DOHH2 (cell line): ENCODE results near the gene MMAB.

Experiments used
- H3F3A ChIP-seq: fragments of 200-600 bp; sonication (generic), shearing (Covaris generic); 2 replicates; pipeline ENCODE4 v1.6.0; 2016; ENCODE audit warnings: antibody characterized with exemption, mild to moderate bottlenecking; ENCODE audit not compliant: control insufficient read depth, insufficient read depth
- H3K27ac ChIP-seq: fragments of 200-600 bp; sonication (generic); 2 replicates; pipeline ENCODE4 v1.5.1; 2014; ENCODE audit warnings: low read depth, mild to moderate bottlenecking, low read length, moderate library complexity
- H3K27me3 ChIP-seq: fragments of 200-600 bp; sonication (generic); 2 replicates; pipeline ENCODE4 v1.6.1; 2014; ENCODE audit warnings: mild to moderate bottlenecking, low read length, mixed read lengths; ENCODE audit not compliant: control insufficient read depth
- H3K36me3 ChIP-seq: fragments of 200-600 bp; sonication (generic); 2 replicates; pipeline ENCODE4 v1.6.1; 2014; ENCODE audit warnings: mild to moderate bottlenecking, low read length, moderate library complexity, mixed read lengths; ENCODE audit not compliant: control insufficient read depth
- H3K4me1 ChIP-seq: fragments of 200-600 bp; sonication (generic); 2 replicates; pipeline ENCODE4 v1.6.1; 2014; ENCODE audit warnings: mild to moderate bottlenecking, low read length, mixed read lengths; ENCODE audit not compliant: control insufficient read depth
- H3K4me2 ChIP-seq: fragments of 200-600 bp; sonication (generic); 2 replicates; pipeline ENCODE4 v1.6.0; 2014; ENCODE audit warnings: mild to moderate bottlenecking, low read length, moderate library complexity
- H3K4me3 ChIP-seq: fragments of 200-600 bp; sonication (generic); 2 replicates; pipeline ENCODE4 v1.5.1; 2014; ENCODE audit warnings: mild to moderate bottlenecking, low read length, mixed read lengths
- H3K79me2 ChIP-seq: fragments of 200-600 bp; sonication (generic); 2 replicates; pipeline ENCODE4 v1.6.1; 2014; ENCODE audit warnings: mild to moderate bottlenecking, low read length, mixed read lengths; ENCODE audit not compliant: control insufficient read depth
- H3K9me2 ChIP-seq: fragments of 200-600 bp; sonication (generic); replicated peaks from 2 replicates; pipeline ENCODE4 v1.6.1; 2014; ENCODE audit warnings: mild to moderate bottlenecking, low read length, mixed read lengths; ENCODE audit not compliant: control insufficient read depth
- H3K9me3 ChIP-seq: fragments of 200-600 bp; sonication (generic); 2 replicates; pipeline ENCODE4 v1.6.1; 2014; ENCODE audit warnings: antibody characterized with exemption, low read length, mixed read lengths; ENCODE audit not compliant: control insufficient read depth, insufficient read depth
- H4K20me1 ChIP-seq: fragments of 200-600 bp; sonication (generic); 2 replicates; pipeline ENCODE4 v1.6.0; 2014; ENCODE audit warnings: low read depth, mild to moderate bottlenecking, antibody characterized with exemption, low read length, moderate library complexity; ENCODE audit not compliant: control insufficient read depth, insufficient read depth
- EZH2phosphoT487 ChIP-seq: fragments of 200-600 bp; sonication (generic); IDR thresholded peaks from 2 replicates; pipeline ENCODE4 v1.6.1; 2017; ENCODE audit warnings: borderline replicate concordance, mild to moderate bottlenecking, antibody characterized with exemption, low read length, moderate library complexity, mixed read lengths
- TF ChIP-seq, protein P1 (sequence below): fragments of 200-600 bp; sonication (generic); IDR thresholded peaks from one replicate; pipeline ENCODE4 v1.5.1; 2014; ENCODE audit warnings: antibody characterized with exemption, mild to moderate bottlenecking, low read depth, low read length; ENCODE audit not compliant: poor library complexity, severe bottlenecking

Gene MMAB

DNA sequence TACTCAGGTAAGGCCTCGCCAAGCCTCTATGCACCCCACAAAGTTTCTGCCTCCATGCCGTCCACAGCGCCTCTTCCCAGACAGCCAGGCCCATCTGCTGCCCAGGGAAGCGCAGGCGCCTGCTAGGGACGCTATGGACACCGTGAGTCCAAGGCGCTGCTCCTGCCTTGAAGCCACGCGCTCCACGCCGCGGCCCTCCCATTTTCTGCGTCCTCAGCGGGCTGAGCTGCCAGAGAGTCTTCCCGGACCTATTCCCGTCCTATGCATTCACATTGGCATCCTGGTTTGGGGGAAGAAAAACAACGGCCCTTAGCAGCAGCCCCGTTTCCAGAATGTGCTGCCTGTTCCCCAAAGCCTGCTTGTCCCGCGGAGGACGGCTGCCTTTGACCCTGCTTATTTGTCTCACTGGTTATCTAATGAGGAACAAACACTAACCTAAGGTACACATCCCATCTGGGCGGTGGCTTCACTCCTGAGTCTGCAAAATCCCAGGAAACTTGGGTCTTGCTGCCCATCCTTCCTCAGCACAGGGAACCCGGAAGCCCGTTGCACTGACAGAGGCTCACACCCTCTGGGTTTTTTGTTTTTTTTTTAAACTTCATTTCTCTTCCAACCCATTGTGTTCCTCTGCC lies 38.0 kb downstream of the MMAB start:
- Histone ChIP-seq H3K27me3 (no peaks in the 10 kb centered on the region), H3K4me2 (no peak overlapping the region), H3K9me2 (no peaks in the 10 kb centered on the region), H3K4me3 (no peak overlapping the region), H3K9me3 (no peaks in the 10 kb centered on the region), H3K36me3 (no peaks in the 10 kb centered on the region), H3K79me2 (no peaks in the 10 kb centered on the region), H3K4me1 (no peaks in the 10 kb centered on the region), H4K20me1 (no peaks in the 10 kb centered on the region), H3F3A (no peaks in the 10 kb centered on the region), H3K27ac (no peak overlapping the region)
- TF ChIP-seq, protein P1, sequence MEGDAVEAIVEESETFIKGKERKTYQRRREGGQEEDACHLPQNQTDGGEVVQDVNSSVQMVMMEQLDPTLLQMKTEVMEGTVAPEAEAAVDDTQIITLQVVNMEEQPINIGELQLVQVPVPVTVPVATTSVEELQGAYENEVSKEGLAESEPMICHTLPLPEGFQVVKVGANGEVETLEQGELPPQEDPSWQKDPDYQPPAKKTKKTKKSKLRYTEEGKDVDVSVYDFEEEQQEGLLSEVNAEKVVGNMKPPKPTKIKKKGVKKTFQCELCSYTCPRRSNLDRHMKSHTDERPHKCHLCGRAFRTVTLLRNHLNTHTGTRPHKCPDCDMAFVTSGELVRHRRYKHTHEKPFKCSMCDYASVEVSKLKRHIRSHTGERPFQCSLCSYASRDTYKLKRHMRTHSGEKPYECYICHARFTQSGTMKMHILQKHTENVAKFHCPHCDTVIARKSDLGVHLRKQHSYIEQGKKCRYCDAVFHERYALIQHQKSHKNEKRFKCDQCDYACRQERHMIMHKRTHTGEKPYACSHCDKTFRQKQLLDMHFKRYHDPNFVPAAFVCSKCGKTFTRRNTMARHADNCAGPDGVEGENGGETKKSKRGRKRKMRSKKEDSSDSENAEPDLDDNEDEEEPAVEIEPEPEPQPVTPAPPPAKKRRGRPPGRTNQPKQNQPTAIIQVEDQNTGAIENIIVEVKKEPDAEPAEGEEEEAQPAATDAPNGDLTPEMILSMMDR: no peak
- TF ChIP-seq EZH2phosphoT487: no peak

DNA sequence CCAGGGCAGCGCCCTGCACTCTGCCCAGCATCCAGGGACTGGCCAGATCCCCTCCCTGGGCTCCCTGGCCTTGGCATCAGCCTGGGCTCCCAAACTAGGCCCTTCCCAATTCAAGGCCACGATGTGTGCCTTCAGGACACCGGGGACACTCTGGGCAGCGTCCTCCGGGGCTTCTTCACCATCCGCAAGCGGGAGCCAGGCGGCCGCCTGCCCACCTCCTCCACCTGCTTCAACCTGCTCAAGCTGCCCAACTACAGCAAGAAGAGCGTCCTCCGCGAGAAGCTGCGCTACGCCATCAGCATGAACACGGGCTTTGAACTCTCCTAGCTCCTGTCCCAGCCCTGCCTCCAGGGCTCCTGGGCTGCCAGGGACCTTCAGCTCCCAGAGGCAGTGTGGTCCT lies 38.8 kb downstream of the MMAB start:
- no peak for TF ChIP-seq EZH2phosphoT487
- TF ChIP-seq, protein P1: no peak
- Histone ChIP-seq H3K27me3 (no peaks in the 10 kb centered on the region), H3K4me1 (no peaks in the 10 kb centered on the region), H3K36me3 (no peaks in the 10 kb centered on the region), H3F3A (no peaks in the 10 kb centered on the region), H4K20me1 (no peaks in the 10 kb centered on the region), H3K4me3 (no peak overlapping the region), H3K9me3 (no peaks in the 10 kb centered on the region), H3K27ac (no peak overlapping the region), H3K9me2 (no peaks in the 10 kb centered on the region), H3K79me2 (no peaks in the 10 kb centered on the region), H3K4me2 (no peak overlapping the region)

DNA sequence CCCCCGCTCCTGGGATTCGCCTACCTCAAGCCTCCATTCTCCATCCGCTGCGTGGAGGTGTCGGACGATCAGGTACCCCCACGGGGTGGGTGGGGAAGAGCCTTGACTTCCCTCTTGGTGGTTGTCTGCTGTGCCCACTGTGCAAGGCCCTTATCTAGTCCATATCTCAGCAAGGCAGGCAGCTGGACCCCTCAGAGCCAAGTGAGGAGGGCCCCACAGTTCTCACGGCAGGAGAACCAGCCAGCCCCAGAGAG lies 39.9 kb downstream of the MMAB start:
- no peaks in the 10 kb centered on the region for H3K9me2 ChIP-seq
- H3K27ac ChIP-seq: no peak overlapping the region
- H3F3A ChIP-seq: no peaks in the 10 kb centered on the region
- no peaks in the 10 kb centered on the region for H3K79me2 ChIP-seq
- H3K27me3 ChIP-seq: no peaks in the 10 kb centered on the region
- no peaks in the 10 kb centered on the region for H3K4me1 ChIP-seq
- H3K9me3 ChIP-seq: no peaks in the 10 kb centered on the region
- no peak overlapping the region for H3K4me2 ChIP-seq
- TF ChIP-seq, protein P1: no peak
- TF ChIP-seq EZH2phosphoT487: no peak
- H3K36me3 ChIP-seq: no peaks in the 10 kb centered on the region
- H4K20me1 ChIP-seq: no peaks in the 10 kb centered on the region
- H3K4me3 ChIP-seq: no peak overlapping the region
